ENCODE data around the gene NAALADL2.

NAALADL2 gene

DNA sequence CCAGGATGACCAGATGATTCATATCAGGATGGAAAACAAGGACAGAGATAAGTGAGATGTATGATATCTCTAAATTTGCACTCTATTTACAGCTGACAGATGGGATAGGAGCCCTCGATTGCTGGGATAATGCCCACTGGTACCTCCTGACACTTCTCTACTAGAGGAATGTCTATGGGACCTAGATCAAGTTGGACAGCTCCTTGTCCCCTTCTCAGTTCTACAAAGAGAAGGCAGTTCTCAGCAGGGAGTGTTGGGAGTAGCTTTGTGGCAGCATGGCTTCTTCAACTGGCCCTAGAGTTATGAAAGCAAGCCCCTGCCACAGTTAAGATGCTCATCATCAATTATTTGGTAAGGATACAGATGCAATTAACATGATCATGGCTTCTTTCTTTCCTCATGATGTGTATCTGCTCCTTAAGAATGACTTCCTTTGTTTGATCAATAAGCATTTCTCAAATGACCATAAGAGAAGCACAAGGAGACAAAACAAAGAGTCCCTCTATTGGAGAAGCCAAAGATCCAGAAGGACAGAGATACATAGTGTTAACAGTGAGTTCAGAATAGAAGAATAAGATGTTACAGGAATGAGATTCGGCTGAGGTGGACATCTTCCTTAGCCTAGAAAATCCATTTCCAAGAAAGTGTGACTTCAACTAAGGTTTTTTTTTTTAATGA lies 481.3 kb downstream of the NAALADL2 start:
- no peaks in the 10 kb centered on the region for H3K27me3 ChIP-seq (ENCODE audit: low read length)
- H3K9ac ChIP-seq (ENCODE audit: low read length) = no peak overlapping the region
- H3K9me3 ChIP-seq (ENCODE audit: insufficient read depth, low read length) = no peaks in the 10 kb centered on the region
- H3K27ac ChIP-seq (ENCODE audit: low read depth, low read length) = no peak overlapping the region
- no peak overlapping the region for H3K4me2 ChIP-seq (ENCODE audit: low read depth, low read length, poor library complexity, severe bottlenecking)
- no peaks in the 10 kb centered on the region for H3K36me3 ChIP-seq (ENCODE audit: low read length)
- H4K20me1 ChIP-seq (ENCODE audit: low read depth, low read length) = no peaks in the 10 kb centered on the region
- no peak overlapping the region for H2AFZ ChIP-seq (ENCODE audit: low read depth, low read length, severe bottlenecking)
- no peak overlapping the region for H3K4me3 ChIP-seq (ENCODE audit: insufficient read depth, low read length, poor library complexity, severe bottlenecking)
- no peaks in the 10 kb centered on the region for H3K79me2 ChIP-seq (ENCODE audit: insufficient read depth, low read length)
- no peaks in the 10 kb centered on the region for H3K9me2 ChIP-seq (replicated peaks; ENCODE audit: insufficient read depth, low read length)
- no peaks in the 10 kb centered on the region for H3F3A ChIP-seq (ENCODE audit: insufficient read depth)
- TF ChIP-seq, protein P1, sequence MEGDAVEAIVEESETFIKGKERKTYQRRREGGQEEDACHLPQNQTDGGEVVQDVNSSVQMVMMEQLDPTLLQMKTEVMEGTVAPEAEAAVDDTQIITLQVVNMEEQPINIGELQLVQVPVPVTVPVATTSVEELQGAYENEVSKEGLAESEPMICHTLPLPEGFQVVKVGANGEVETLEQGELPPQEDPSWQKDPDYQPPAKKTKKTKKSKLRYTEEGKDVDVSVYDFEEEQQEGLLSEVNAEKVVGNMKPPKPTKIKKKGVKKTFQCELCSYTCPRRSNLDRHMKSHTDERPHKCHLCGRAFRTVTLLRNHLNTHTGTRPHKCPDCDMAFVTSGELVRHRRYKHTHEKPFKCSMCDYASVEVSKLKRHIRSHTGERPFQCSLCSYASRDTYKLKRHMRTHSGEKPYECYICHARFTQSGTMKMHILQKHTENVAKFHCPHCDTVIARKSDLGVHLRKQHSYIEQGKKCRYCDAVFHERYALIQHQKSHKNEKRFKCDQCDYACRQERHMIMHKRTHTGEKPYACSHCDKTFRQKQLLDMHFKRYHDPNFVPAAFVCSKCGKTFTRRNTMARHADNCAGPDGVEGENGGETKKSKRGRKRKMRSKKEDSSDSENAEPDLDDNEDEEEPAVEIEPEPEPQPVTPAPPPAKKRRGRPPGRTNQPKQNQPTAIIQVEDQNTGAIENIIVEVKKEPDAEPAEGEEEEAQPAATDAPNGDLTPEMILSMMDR (IDR thresholded peaks at IDR 0.05; ENCODE audit: insufficient read depth, low read length, poor library complexity, severe bottlenecking) = no peak
- TF ChIP-seq EZH2phosphoT487 (conservative IDR thresholded peaks at IDR 0.05; ENCODE audit: low read length) = no peak

DNA sequence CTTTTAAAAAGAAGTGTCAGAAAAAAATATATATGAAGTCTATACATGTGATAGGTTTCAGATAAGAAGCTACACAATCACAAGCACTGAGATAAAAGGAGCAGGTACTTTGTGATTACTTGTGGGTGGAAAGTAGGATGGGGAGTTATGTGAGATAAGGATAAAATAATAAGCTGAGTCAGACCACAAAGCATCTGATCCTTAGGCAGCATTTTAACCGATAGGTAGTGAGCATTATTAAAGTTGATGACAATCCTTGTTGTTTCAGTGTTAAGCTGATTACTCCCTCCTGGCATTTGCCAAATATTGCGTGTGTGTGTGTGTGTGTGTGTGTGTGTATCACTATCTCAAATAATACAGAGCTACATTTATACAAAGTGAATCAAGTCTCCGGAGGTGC lies 483.1 kb downstream of the NAALADL2 start:
- H3F3A ChIP-seq (ENCODE audit: insufficient read depth) = no peaks in the 10 kb centered on the region

DNA sequence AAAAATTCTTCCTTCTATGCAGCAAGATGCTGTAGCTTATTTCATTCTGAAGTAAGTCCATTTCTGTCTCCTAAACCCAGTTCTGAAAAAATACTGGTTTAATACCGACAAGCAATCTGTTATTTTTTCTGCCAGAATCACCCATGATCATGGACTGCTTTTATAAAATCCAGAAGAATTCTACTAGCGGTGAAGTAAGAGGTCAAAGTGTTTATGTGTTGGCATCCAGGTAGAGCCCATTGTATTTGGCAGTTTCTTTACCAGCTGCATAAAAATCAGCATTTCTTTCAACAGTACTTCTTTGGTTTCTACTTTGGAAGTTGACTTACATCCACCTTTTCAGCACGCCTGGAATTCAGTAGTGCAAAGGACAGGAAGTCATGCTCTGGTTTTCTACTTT lies 484.8 kb downstream of the NAALADL2 start:
- H3K4me3 ChIP-seq (ENCODE audit: insufficient read depth, low read length, poor library complexity, severe bottlenecking) = no peak overlapping the region
- no peaks in the 10 kb centered on the region for H3K27me3 ChIP-seq (ENCODE audit: low read length)
- H3K4me2 ChIP-seq (ENCODE audit: low read depth, low read length, poor library complexity, severe bottlenecking) = no peak overlapping the region
- no peaks in the 10 kb centered on the region for H3K9me3 ChIP-seq (ENCODE audit: insufficient read depth, low read length)
- no peaks in the 10 kb centered on the region for H4K20me1 ChIP-seq (ENCODE audit: low read depth, low read length)
- no peaks in the 10 kb centered on the region for H3K36me3 ChIP-seq (ENCODE audit: low read length)
- no peak for TF ChIP-seq EZH2phosphoT487 (conservative IDR thresholded peaks at IDR 0.05; ENCODE audit: low read length)
- TF ChIP-seq, protein P1 (IDR thresholded peaks at IDR 0.05; ENCODE audit: insufficient read depth, low read length, poor library complexity, severe bottlenecking) = no peak
- H3K27ac ChIP-seq (ENCODE audit: low read depth, low read length) = no peak overlapping the region
- no peaks in the 10 kb centered on the region for H3K9me2 ChIP-seq (replicated peaks; ENCODE audit: insufficient read depth, low read length)
- no peaks in the 10 kb centered on the region for H3F3A ChIP-seq (ENCODE audit: insufficient read depth)
- H3K9ac ChIP-seq (ENCODE audit: low read length) = no peak overlapping the region
- H3K79me2 ChIP-seq (ENCODE audit: insufficient read depth, low read length) = no peaks in the 10 kb centered on the region
- no peak overlapping the region for H2AFZ ChIP-seq (ENCODE audit: low read depth, low read length, severe bottlenecking)

More for the DNA sequence above, 483.1 kb downstream of the NAALADL2 start:
- Histone ChIP-seq H2AFZ (ENCODE audit: low read depth, low read length, severe bottlenecking) (no peak overlapping the region), H3K9me2 (replicated peaks; ENCODE audit: insufficient read depth, low read length) (no peaks in the 10 kb centered on the region), H3K27me3 (ENCODE audit: low read length) (no peaks in the 10 kb centered on the region), H3K36me3 (ENCODE audit: low read length) (no peaks in the 10 kb centered on the region), H3K27ac (ENCODE audit: low read depth, low read length) (no peak overlapping the region), H4K20me1 (ENCODE audit: low read depth, low read length) (no peaks in the 10 kb centered on the region), H3K9ac (ENCODE audit: low read length) (no peak overlapping the region), H3K79me2 (ENCODE audit: insufficient read depth, low read length) (no peaks in the 10 kb centered on the region), H3K9me3 (ENCODE audit: insufficient read depth, low read length) (no peaks in the 10 kb centered on the region), H3K4me3 (ENCODE audit: insufficient read depth, low read length, poor library complexity, severe bottlenecking) (no peak overlapping the region), H3K4me2 (ENCODE audit: low read depth, low read length, poor library complexity, severe bottlenecking) (no peak overlapping the region)
- TF ChIP-seq EZH2phosphoT487 (conservative IDR thresholded peaks at IDR 0.05; ENCODE audit: low read length) = no peak
- TF ChIP-seq, protein P1 (IDR thresholded peaks at IDR 0.05; ENCODE audit: insufficient read depth, low read length, poor library complexity, severe bottlenecking) = no peak
